SU-DHL-6 (cell line): ENCODE measurements around the gene PRKAR1B.

Source experiments
- H2AFZ ChIP-seq: fragments of 200-600 bp; sonication (generic); 2 replicates; pipeline ENCODE4 v1.6.1; 2014; ENCODE audit warnings: low read depth, mild to moderate bottlenecking, moderate library complexity, mixed read lengths, antibody characterized with exemption, low read length; ENCODE audit not compliant: severe bottlenecking
- H3F3A ChIP-seq: fragments of 200-600 bp; shearing (Covaris generic); 2 replicates; pipeline ENCODE4 v1.6.0; 2016; ENCODE audit warnings: antibody characterized with exemption, mild to moderate bottlenecking; ENCODE audit not compliant: insufficient read depth
- H3K27ac ChIP-seq: fragments of 200-600 bp; sonication (generic); 2 replicates; pipeline ENCODE4 v1.5.1; 2016; ENCODE audit warnings: low read depth, mild to moderate bottlenecking, low read length, moderate library complexity, mixed read lengths
- H3K27me3 ChIP-seq: fragments of 200-600 bp; sonication (generic), shearing (Covaris generic); 2 replicates; pipeline ENCODE4 v1.6.0; 2014; ENCODE audit warnings: mild to moderate bottlenecking, low read length
- H3K36me3 ChIP-seq: fragments of 200-600 bp; sonication (generic); 2 replicates; pipeline ENCODE4 v1.6.1; 2014; ENCODE audit warnings: mild to moderate bottlenecking, low read length, mixed read lengths
- H3K4me2 ChIP-seq: fragments of 300-600, 200-600 bp; shearing (Covaris generic), sonication (generic); 2 replicates; pipeline ENCODE4 v1.6.0; 2014; ENCODE audit warnings: low read length, low read depth, mild to moderate bottlenecking; ENCODE audit not compliant: poor library complexity, severe bottlenecking
- H3K4me3 ChIP-seq: fragments of 200-600 bp; sonication (generic); 2 replicates; pipeline ENCODE4 v1.5.1; 2014; ENCODE audit warnings: antibody characterized with exemption, low read length, mild to moderate bottlenecking, mixed read lengths; ENCODE audit not compliant: insufficient read depth, poor library complexity, severe bottlenecking
- H3K79me2 ChIP-seq: fragments of 200-600 bp; sonication (generic); 2 replicates; pipeline ENCODE4 v1.6.1; 2014; ENCODE audit warnings: mild to moderate bottlenecking, low read length, moderate library complexity; ENCODE audit not compliant: insufficient read depth
- H3K9ac ChIP-seq: fragments of 200-600 bp; sonication (generic); 2 replicates; pipeline ENCODE4 v1.7.0; 2014; ENCODE audit warnings: mild to moderate bottlenecking, low read length
- H3K9me2 ChIP-seq: fragments of 200-600 bp; sonication (generic); replicated peaks from 2 replicates; pipeline ENCODE4 v1.6.1; 2014; ENCODE audit warnings: low read length; ENCODE audit not compliant: insufficient read depth
- H3K9me3 ChIP-seq: fragments of 200-600 bp; sonication (generic); 2 replicates; pipeline ENCODE4 v1.6.1; 2014; ENCODE audit warnings: low read length, mixed read lengths; ENCODE audit not compliant: insufficient read depth
- H4K20me1 ChIP-seq: fragments of 200-600 bp; sonication (generic); 2 replicates; pipeline ENCODE4 v1.6.1; 2014; ENCODE audit warnings: low read depth, mild to moderate bottlenecking, antibody characterized with exemption, low read length, moderate library complexity, mixed read lengths
- CTCF ChIP-seq: fragments of 200-600 bp; sonication (generic); IDR thresholded peaks from one replicate; pipeline ENCODE4 v1.5.1; 2017; ENCODE audit warnings: antibody characterized with exemption, mild to moderate bottlenecking, low read length, moderate library complexity; ENCODE audit not compliant: insufficient read depth, poor library complexity, severe bottlenecking
- EZH2phosphoT487 ChIP-seq: fragments of 200-600 bp; sonication (generic), shearing (Covaris generic); conservative IDR thresholded peaks from 2 replicates; pipeline ENCODE4 v1.6.1; 2018; ENCODE audit warnings: mild to moderate bottlenecking, antibody characterized with exemption, low read length, moderate library complexity, mixed read lengths

The PRKAR1B gene

GRCh38 chr7:767580-767940 is 40.5 kb upstream of the PRKAR1B start:
- Histone ChIP-seq H3K9ac (no peak overlapping the region), H2AFZ (no peak overlapping the region), H3K9me3 (no peaks in the 10 kb centered on the region), H3K79me2 (no peaks in the 10 kb centered on the region), H3K9me2 (no peaks in the 10 kb centered on the region), H3K4me2 (no peak overlapping the region), H3F3A (no peaks in the 10 kb centered on the region), H4K20me1 (no peaks in the 10 kb centered on the region), H3K36me3 (peaks cover 9% of the 10 kb centered on the region), H3K27ac (no peak overlapping the region), H3K27me3 (no peaks in the 10 kb centered on the region), H3K4me3 (no peak overlapping the region)
- TF ChIP-seq EZH2phosphoT487 (no peak), CTCF (no peak)

- Histone ChIP-seq H3K4me3 (no peak overlapping the region), H3K27ac (no peak overlapping the region), H3K36me3 (peaks cover 9% of the 10 kb centered on the region), H3K9me3 (no peaks in the 10 kb centered on the region), H2AFZ (no peak overlapping the region), H3K27me3 (no peaks in the 10 kb centered on the region), H3K79me2 (no peaks in the 10 kb centered on the region), H3K9ac (no peak overlapping the region), H3K4me2 (no peak overlapping the region), H4K20me1 (no peaks in the 10 kb centered on the region), H3K9me2 (no peaks in the 10 kb centered on the region), H3F3A (no peaks in the 10 kb centered on the region)
- no peak for TF ChIP-seq CTCF
- TF ChIP-seq EZH2phosphoT487, result no peak
Measured at GRCh38 chr7:765383-765782, 38.3 kb upstream of the PRKAR1B start.

- Histone ChIP-seq H3K79me2 (no peaks in the 10 kb centered on the region), H4K20me1 (no peaks in the 10 kb centered on the region), H3K9ac (no peak overlapping the region), H3F3A (no peaks in the 10 kb centered on the region), H3K27me3 (no peaks in the 10 kb centered on the region), H2AFZ (no peak overlapping the region), H3K36me3 (peaks cover 9% of the 10 kb centered on the region), H3K4me3 (no peak overlapping the region), H3K9me2 (no peaks in the 10 kb centered on the region), H3K9me3 (no peaks in the 10 kb centered on the region), H3K4me2 (no peak overlapping the region), H3K27ac (no peak overlapping the region)
- TF ChIP-seq EZH2phosphoT487 (no peak), CTCF (no peak)
Measured at GRCh38 chr7:763762-764161, 36.7 kb upstream of the PRKAR1B start.

- Histone ChIP-seq H3K9ac (no peak overlapping the region), H3K4me3 (no peak overlapping the region), H2AFZ (no peak overlapping the region), H4K20me1 (no peaks in the 10 kb centered on the region), H3K9me3 (no peaks in the 10 kb centered on the region), H3K4me2 (no peak overlapping the region), H3K9me2 (no peaks in the 10 kb centered on the region), H3F3A (no peaks in the 10 kb centered on the region), H3K27ac (no peak overlapping the region), H3K36me3 (peaks cover 9% of the 10 kb centered on the region), H3K27me3 (no peaks in the 10 kb centered on the region), H3K79me2 (no peaks in the 10 kb centered on the region)
- no peak for TF ChIP-seq CTCF
- no peak for TF ChIP-seq EZH2phosphoT487
Measured at GRCh38 chr7:762885-763284, 35.8 kb upstream of the PRKAR1B start.
